GM06990 (cell line): ENCODE results near the gene ARHGAP33.
"Not testable (repeated sequence)": the region's sequence is repeated elsewhere in the genome, so short reads cannot be mapped to it uniquely, and the experiment has no call there.

Experiments
- DNase-seq: peaks from one replicate; pipeline ENCODE4 v3.0.0-alpha.2; 2011; ENCODE audit not compliant: insufficient read length; ENCODE audit errors: extremely low read depth
- H3K27me3 ChIP-seq: replicated peaks from 2 replicates; pipeline ENCODE4 v1.6.0; 2011; ENCODE audit warnings: low read length; ENCODE audit not compliant: control insufficient read depth, insufficient read depth
- H3K36me3 ChIP-seq: 2 replicates; pipeline ENCODE4 v1.5.1; 2011; ENCODE audit warnings: low read length; ENCODE audit not compliant: control insufficient read depth, insufficient read depth
- H3K4me3 ChIP-seq: replicated peaks from 2 replicates; pipeline ENCODE4 v1.5.1; 2011; ENCODE audit warnings: low read depth, mild to moderate bottlenecking, control low read depth, low read length
- TF ChIP-seq, protein P1 (sequence below): IDR thresholded peaks from 2 replicates; pipeline ENCODE4 v1.5.1; 2011; ENCODE audit warnings: low read length, control low read depth, mild to moderate bottlenecking, inconsistent platforms; ENCODE audit not compliant: insufficient read depth, poor library complexity, severe bottlenecking

ARHGAP33 gene

DNA sequence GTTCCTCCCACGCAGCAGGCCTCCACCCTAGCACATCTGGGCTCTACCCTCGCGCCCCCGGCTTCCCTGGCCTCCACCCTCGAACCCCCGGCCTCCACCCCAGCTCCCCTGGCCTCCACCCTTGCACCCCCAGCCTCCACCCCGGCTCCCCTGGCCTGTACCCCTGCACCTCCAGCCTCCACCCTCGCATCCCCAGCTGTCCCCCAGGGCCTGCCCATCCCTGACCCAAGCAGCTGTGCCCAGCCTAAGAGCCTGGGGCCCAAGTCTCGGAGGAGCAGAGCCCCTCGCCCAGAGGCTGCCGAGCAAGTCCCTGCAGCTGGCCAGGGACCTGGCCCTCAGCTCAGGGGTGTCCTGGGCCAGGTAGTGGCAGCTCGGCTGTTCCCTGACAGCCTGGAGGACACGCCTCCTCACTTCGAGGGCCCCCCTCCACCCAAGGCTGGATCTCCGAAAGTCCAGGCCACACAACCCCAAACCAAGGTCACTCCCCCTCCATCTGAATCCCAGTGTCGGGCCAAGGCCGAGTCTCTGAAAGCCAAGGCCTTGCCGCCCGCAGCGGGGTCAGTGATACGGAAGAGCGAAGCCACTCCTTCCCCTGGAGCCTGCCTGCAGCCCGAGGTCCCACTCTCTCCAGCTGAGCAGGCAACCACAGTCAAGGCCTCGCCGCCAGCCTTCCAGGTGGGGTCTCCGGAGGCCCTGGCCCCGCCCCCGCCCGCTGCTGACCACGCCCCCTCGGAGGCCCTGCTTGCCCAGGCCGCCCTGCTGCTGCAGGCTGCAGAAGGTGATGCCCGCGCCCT, 7.9 kb upstream of the ARHGAP33 start:
- Histone ChIP-seq H3K36me3 (peaks cover 11% of the 10 kb centered on the region), H3K27me3 (no peaks in the 10 kb centered on the region), H3K4me3 (no peak overlapping the region)
- no peak for DNase-seq
- TF ChIP-seq, protein P1, sequence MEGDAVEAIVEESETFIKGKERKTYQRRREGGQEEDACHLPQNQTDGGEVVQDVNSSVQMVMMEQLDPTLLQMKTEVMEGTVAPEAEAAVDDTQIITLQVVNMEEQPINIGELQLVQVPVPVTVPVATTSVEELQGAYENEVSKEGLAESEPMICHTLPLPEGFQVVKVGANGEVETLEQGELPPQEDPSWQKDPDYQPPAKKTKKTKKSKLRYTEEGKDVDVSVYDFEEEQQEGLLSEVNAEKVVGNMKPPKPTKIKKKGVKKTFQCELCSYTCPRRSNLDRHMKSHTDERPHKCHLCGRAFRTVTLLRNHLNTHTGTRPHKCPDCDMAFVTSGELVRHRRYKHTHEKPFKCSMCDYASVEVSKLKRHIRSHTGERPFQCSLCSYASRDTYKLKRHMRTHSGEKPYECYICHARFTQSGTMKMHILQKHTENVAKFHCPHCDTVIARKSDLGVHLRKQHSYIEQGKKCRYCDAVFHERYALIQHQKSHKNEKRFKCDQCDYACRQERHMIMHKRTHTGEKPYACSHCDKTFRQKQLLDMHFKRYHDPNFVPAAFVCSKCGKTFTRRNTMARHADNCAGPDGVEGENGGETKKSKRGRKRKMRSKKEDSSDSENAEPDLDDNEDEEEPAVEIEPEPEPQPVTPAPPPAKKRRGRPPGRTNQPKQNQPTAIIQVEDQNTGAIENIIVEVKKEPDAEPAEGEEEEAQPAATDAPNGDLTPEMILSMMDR = no peak

DNA sequence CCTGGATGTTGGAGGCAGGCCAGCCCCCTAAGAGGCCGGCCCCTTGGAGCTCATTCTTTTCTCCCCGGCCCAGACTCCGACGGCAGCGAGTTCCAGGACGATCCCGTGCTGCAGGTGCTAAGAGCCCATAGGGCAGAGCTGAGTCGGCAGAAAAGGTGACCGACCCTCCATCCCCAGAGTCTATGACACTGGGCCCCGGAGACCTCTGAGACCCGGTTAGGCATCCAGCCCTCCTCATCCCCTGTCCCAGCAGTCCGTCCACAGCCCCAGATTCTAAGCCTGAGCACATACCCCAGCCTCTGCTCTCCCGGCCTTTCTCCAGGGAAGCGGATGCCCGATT, 7.3 kb upstream of the ARHGAP33 start:
- TF ChIP-seq, protein P1 = no peak
- no peak for DNase-seq
- no peak overlapping the region for H3K4me3 ChIP-seq
- H3K27me3 ChIP-seq = no peaks in the 10 kb centered on the region
- peaks cover 11% of the 10 kb centered on the region for H3K36me3 ChIP-seq

DNA sequence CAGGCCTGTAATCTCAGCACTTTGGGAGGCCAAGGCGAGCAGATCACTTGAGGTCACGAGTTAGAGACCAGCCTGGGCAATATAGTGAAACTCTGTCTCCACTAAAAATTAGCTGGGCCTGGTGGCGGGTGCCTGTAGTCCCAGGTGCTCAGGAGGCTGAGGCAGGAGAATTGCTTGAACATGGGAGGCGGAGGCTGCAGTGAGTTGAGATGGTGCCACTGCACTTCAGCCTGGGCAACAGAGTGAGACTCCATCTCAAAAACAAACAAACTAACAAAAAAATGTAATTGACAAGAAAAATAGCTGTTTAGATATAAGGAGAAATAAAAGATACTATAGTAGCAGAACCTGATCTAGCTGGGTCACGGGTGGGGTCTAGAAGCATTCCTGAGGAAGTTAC, 3.0 kb upstream of the ARHGAP33 start:
- DNase-seq, H3K36me3 ChIP-seq, H3K4me3 ChIP-seq, H3K27me3 ChIP-seq: not testable (repeated sequence)

DNA sequence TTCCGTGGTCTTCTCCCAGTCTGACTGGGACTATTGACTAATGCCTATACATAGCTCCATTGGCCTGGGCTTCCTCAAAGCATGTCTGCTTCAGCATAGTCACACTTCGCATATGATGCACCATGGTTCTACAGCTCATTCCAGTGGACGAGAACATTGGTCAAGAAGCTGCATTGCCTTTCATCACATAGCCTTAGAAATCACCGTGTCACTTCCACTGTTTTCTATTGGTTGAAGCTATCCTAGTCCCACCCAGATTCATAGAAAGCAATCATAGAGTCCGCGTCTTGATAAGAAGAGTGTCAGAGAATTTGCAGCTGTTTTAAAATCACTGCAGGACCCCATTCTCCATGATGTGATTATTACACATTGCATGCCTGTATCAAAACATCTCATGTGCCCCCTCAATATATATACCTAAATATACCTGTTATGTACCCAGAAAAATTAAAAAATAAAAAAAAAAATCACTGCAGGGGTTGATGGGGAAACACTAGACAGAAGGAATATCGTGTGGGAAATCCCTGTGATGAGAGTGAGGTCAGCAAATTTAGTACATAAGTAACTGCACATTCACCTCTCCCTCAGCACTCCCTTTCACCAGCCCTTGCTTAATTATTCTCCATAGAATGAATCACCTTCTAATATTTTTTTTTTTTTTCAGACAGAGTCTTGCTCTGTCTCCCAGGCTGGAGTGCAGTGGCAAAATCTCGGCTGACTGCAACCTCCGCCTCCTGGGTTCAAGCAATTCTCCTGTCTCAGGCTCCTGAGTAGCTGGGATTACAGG, 2.2 kb upstream of the ARHGAP33 start:
- TF ChIP-seq, protein P1 = no peak
- Histone ChIP-seq H3K36me3 (peaks cover 3% of the 10 kb centered on the region), H3K4me3 (no peak overlapping the region), H3K27me3 (no peaks in the 10 kb centered on the region)
- DNase-seq = no peak

DNA sequence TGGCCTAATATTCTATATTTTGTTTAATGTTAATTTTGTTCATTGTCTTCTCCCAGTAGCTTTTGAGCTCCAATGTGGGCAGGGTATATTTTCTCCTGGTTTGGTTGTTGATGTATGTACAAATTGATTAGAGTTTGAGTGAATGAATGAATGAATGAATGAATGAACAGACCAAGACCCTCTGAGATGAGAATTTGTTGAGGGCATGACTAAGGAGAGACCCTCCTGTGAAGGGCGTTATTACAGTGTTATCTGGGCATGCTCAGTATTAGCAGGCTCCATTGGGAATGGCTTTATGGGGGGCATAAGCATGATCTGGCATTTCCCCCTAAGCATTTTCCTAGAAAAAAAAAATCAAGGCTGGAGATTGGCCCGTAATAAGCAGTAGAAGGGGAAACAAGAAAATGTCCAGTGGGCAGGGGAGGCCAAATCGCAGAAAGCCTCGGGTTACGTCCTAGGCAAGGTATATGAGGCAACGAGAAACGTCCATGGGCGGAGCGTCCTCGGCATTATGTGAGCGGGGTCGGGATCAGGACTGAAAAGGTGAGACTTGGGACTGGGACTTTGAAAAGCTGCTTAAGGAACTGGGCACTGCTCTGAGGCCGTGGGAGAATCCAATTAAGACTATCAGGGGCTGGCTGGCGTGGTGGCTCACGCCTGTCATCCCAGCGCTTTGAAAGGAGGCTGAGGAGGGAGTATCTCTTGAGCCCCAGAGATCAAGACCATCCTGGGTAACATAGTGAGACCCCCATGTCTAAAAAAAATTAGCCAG, 904 bp upstream of the ARHGAP33 start:
- Histone ChIP-seq H3K4me3 (peak overlapping the region; percentile 45), H3K36me3 (no peaks in the 10 kb centered on the region; the same call in 1 of the 2 replicates), H3K27me3 (no peaks in the 10 kb centered on the region)
- DNase-seq = no peak
- TF ChIP-seq, protein P1 = no peak

DNA sequence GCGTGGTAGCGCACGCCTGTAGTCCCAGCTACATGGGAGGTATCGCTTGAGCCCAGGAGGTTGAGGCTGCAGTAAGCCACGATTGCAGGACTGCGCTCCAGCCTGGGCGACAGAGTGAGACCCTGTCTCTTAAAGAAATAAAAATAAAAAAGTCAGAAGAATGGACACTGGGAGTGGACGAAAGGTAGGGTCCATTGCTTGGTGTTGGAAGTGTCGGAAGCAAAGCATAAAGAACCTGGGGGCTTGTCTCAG, 392 bp upstream of the ARHGAP33 start:
- peak overlapping the region; percentile 45 for H3K4me3 ChIP-seq
- DNase-seq = no peak
- TF ChIP-seq, protein P1 = no peak
- no peaks in the 10 kb centered on the region; the same call in 1 of the 2 replicates for H3K36me3 ChIP-seq
- no peaks in the 10 kb centered on the region for H3K27me3 ChIP-seq
